Vagina (tissue), 2 donors: Measurements from ENCODE around the gene DPCD.

Source experiments
- CTCF ChIP-seq, 3 experiments: fragments of 450-650 bp in 2 of 3; fragments of 200-600 bp in 1 of 3; sonication (generic) in 1 of 3; IDR thresholded peaks; one replicate each; pipeline ENCODE4 v1.5.1; 2017 to 2019; ENCODE audit warnings: antibody characterized with exemption in 3 of 3, mild to moderate bottlenecking in 2 of 3, moderate library complexity in 2 of 3
- POLR2A ChIP-seq, 2 donors: fragments of 450-650 bp; IDR thresholded peaks; one replicate each; pipeline ENCODE4 v1.6.1; 2017; ENCODE audit warnings: antibody characterized with exemption in 2 of 2, mild to moderate bottlenecking in 2 of 2, moderate library complexity in 2 of 2
- POLR2AphosphoS5 ChIP-seq, 2 donors: sonication (generic); formaldehyde crosslinking; IDR thresholded peaks; one replicate each; pipeline ENCODE4 v1.9.0; 2017; ENCODE audit warnings: antibody characterized with exemption in 2 of 2, mild to moderate bottlenecking in 2 of 2, low read depth in 1 of 2; ENCODE audit not compliant: insufficient read depth in 1 of 2

GRCh38 chr10:101569622-101570427 is 18.3 kb upstream of the DPCD start:
- peak in 1 of 2 donors; percentile 3 for TF ChIP-seq POLR2A (IDR thresholded peaks at IDR 0.05)
- TF ChIP-seq CTCF (IDR thresholded peaks at IDR 0.05) = peak; percentile 43 to 96 (median 57)
- no peak for TF ChIP-seq POLR2AphosphoS5 (IDR thresholded peaks at IDR 0.05; ENCODE audit: insufficient read depth in 1 of 2, low read depth in 1 of 2)
